HepG2 (cell line): ENCODE results near the gene GJC2. TPM values are rescaled to one million over a fixed set of nuclear protein-coding genes. Genes with fewer than 3 reads are reported as not detected.

ENCODE experiments used
- ATAC-seq: fragments of 200-7000 bp; cut with Tn5 transposase; 3 replicates; pipeline ENCODE4 v1.9.1; 2020; ENCODE audit warnings: mild to moderate bottlenecking, moderate library complexity
- BruUV-seq: library from RNA; stranded (reverse); fragments of 400-500 nt; replicated peaks from 2 replicates; lab custom pipeline; 2021; lab: Mats Ljungman, UMichigan
- CTCF ChIA-PET: fragments of 300-600 bp; formaldehyde crosslinking; extraction: SDS; loops from one replicate; lab custom pipeline; 2021; ENCODE audit warnings: low total read pairs, inconsistent platforms, low intra/inter-chr PET ratio; lab: Yijun Ruan, JAX
- POLR2A ChIA-PET: fragments of 350-600 bp; sonication (Branson Sonifier 250); formaldehyde crosslinking; loops from one replicate; lab custom pipeline; 2020; ENCODE audit warnings: antibody characterized with exemption, inconsistent platforms; lab: Yijun Ruan, JAX
- DNase-seq: peaks from one replicate; pipeline ENCODE4 v3.0.0-alpha.2; 2015; ENCODE audit warnings: low spot score
- FAIRE-seq: peaks from 3 replicates; lab custom pipeline; 2011; peaks lifted over from hg19 to GRCh38; lab: Jason Lieb, UNC
- H2AFZ ChIP-seq: one replicate; pipeline ENCODE4 v1.6.1; 2011; ENCODE audit warnings: low read length, inconsistent platforms
- H3K27ac ChIP-seq: fragments of 300-600 bp; 3 replicates; pipeline ENCODE4 v1.8.0; 2011; ENCODE audit warnings: mixed run types, mild to moderate bottlenecking, mixed read lengths, low read length, inconsistent platforms; ENCODE audit not compliant: insufficient read depth; ENCODE audit errors: extremely low read length
- H3K27me3 ChIP-seq, 2 experiments: fragments of 200-600 bp in 1 of 2; 2 replicates in 1 of 2; 3 replicates in 1 of 2; pipeline versions ENCODE4 v1.6.0 to v1.8.0; 2011; ENCODE audit warnings: low read length in 2 of 2, mild to moderate bottlenecking in 2 of 2, moderate library complexity in 2 of 2, inconsistent platforms in 1 of 2; ENCODE audit not compliant: insufficient read depth in 2 of 2, control insufficient read depth in 1 of 2
- H3K36me3 ChIP-seq, 2 experiments: fragments of 200-600 bp in 1 of 2; replicated peaks in 1 of 2; 2 replicates in 1 of 2; 3 replicates in 1 of 2; pipeline versions ENCODE4 v1.5.1 to v1.8.0; 2011; ENCODE audit warnings: low read length in 2 of 2, inconsistent platforms in 1 of 2; ENCODE audit not compliant: insufficient read depth in 2 of 2, control insufficient read depth in 1 of 2
- H3K4me1 ChIP-seq: 2 replicates; pipeline ENCODE4 v1.5.1; 2012; ENCODE audit warnings: low read length, inconsistent platforms; ENCODE audit not compliant: insufficient read depth
- H3K4me2 ChIP-seq: 2 replicates; pipeline ENCODE4 v1.6.0; 2011; ENCODE audit warnings: low read depth, low read length, inconsistent platforms
- H3K4me3 ChIP-seq, 3 experiments: fragments of 200-600 bp in 1 of 3; sonication (generic), shearing (Covaris generic) in 1 of 3; replicated peaks in 1 of 3; 2 replicates each; pipeline ENCODE4 v1.5.1; 2011 to 2016; ENCODE audit warnings: low read length in 3 of 3, inconsistent platforms in 2 of 3, low read depth in 2 of 3, mild to moderate bottlenecking in 2 of 3, control low read depth in 1 of 3, mixed read lengths in 1 of 3; ENCODE audit not compliant: insufficient read depth in 1 of 3
- H3K79me2 ChIP-seq: one replicate; pipeline ENCODE4 v1.6.1; 2011; ENCODE audit warnings: low read length, inconsistent platforms; ENCODE audit not compliant: insufficient read depth
- H3K9ac ChIP-seq: 2 replicates; pipeline ENCODE4 v1.6.0; 2011; ENCODE audit warnings: mild to moderate bottlenecking, low read depth, low read length, inconsistent platforms; ENCODE audit not compliant: insufficient read depth
- H3K9me3 ChIP-seq: 2 replicates; pipeline ENCODE4 v1.5.1; 2012; ENCODE audit warnings: mild to moderate bottlenecking, low read length
- H4K20me1 ChIP-seq: 2 replicates; pipeline ENCODE4 v1.6.0; 2011; ENCODE audit warnings: inconsistent platforms, mild to moderate bottlenecking, low read length, moderate library complexity; ENCODE audit not compliant: insufficient read depth
- FOXJ3 ChIP-seq: sonication (generic); formaldehyde crosslinking; IDR thresholded peaks from 2 replicates; pipeline ENCODE4 v1.4.0; 2020; ENCODE audit warnings: missing genetic modification reagents, mild to moderate bottlenecking, borderline replicate concordance
- KIAA2018 ChIP-seq: sonication (generic); formaldehyde crosslinking; IDR thresholded peaks from 2 replicates; pipeline ENCODE4 v1.5.0; 2020; ENCODE audit warnings: mild to moderate bottlenecking, missing genetic modification reagents, borderline replicate concordance
- RELA ChIP-seq: sonication (generic); formaldehyde crosslinking; IDR thresholded peaks from 2 replicates; pipeline ENCODE4 v1.4.0; 2020; ENCODE audit warnings: missing genetic modification reagents
- USF2 ChIP-seq, 2 experiments: sonication (generic) in 1 of 2; formaldehyde crosslinking in 1 of 2; IDR thresholded peaks; 2 replicates each; pipeline versions ENCODE4 v1.5.1 to v1.6.1; 2011 to 2020; ENCODE audit warnings: borderline replicate concordance in 1 of 2, low read depth in 1 of 2, low read length in 1 of 2, mild to moderate bottlenecking in 1 of 2, missing genetic modification reagents in 1 of 2, moderate library complexity in 1 of 2
- ZIK1 ChIP-seq: sonication (generic); formaldehyde crosslinking; IDR thresholded peaks from 2 replicates; pipeline ENCODE4 v1.5.0; 2020; ENCODE audit warnings: mild to moderate bottlenecking, low read depth, missing genetic modification reagents, borderline replicate concordance
- WGBS: methylation state at CpG from one replicate; pipeline ENCODE4 v1.1.6; 2017; ENCODE audit warnings: low lambda C conversion rate; 5-methylcytosine and 5-hydroxymethylcytosine counted together
- in situ Hi-C: cut with HindIII; loops from 2 replicates; pipeline ENCODE4 v1.10.0; 2017; ENCODE audit warnings: low pct_unique_long_range_greater_than_20kb; ENCODE audit not compliant: extremely low pct_ligation_motif_present
- intact Hi-C: fragments of 100-400 bp; cut with micrococcal nuclease; formaldehyde crosslinking; loops from one replicate; pipeline ENCODE4 v1.10.0; 2022; ENCODE audit not compliant: unreplicated experiment
- polyA plus RNA-seq, 8 experiments: library from polyadenylated mRNA; depleted of rRNA in 3 of 8; stranded (reverse) in 7 of 8; unstranded in 1 of 8; fragments of >200 nt; fragmentation: Illumina TruSeq in 4 of 8; extraction: Trizol in 4 of 8; gene quantifications; 2 replicates each; pipeline versions ENCODE4 v1.2.1 to v1.2.3, GENCODE V29; 2011 to 2016; ENCODE audit warnings: low read depth in 4 of 8, missing spikeins in 1 of 8, mixed read lengths in 1 of 8; ENCODE audit not compliant: insufficient read depth in 1 of 8
- total RNA-seq, 5 experiments: library from RNA; depleted of rRNA; stranded (reverse); fragments of >200 nt; fragmentation: Illumina TruSeq; extraction: Trizol; gene quantifications; 2 replicates each; pipeline ENCODE4 v1.2.3, GENCODE V29; 2016; ENCODE audit warnings: low read depth in 1 of 5

The GJC2 gene
- total and polyA plus RNA-seq, 2 of the 13 experiments (the other 11 are each of a cell fraction or from before 2014, with no cell fraction given) = 1.6 to 3.8 TPM

- TF ChIP-seq KIAA2018 (CRISPR knock-in tag) (no peak), ZIK1 (CRISPR knock-in tag) (no peak), FOXJ3 (CRISPR knock-in tag) (no peak), RELA (CRISPR knock-in tag) (no peak)
Measured at GRCh38 chr1:228161362-228161761, 11.6 kb downstream of the GJC2 start (continued).

GRCh38 chr1:228161866-228162265 lies 12.1 kb downstream of the GJC2 start:
- TF ChIP-seq USF2 (IDR thresholded peaks at IDR 0.05; ENCODE audit: low read depth, low read length) = no peak
- TF ChIP-seq USF2 (CRISPR knock-in tag; IDR thresholded peaks at IDR 0.05; ENCODE audit: borderline replicate concordance) = no peak
- TF ChIP-seq, all 625 proteins: peak for 0
- no peak for FAIRE-seq
- Histone ChIP-seq H3K9me3 (no peaks in the 10 kb centered on the region), H2AFZ (no peak overlapping the region), H3K79me2 (peaks cover 3% of the 10 kb centered on the region), H3K27me3 (no peaks in the 10 kb centered on the region; a peak in 1 of 5 replicates), H4K20me1 (no peaks in the 10 kb centered on the region), H3K36me3 (no peaks in the 10 kb centered on the region), H3K4me1 (peaks cover 59% of the 10 kb centered on the region), H3K4me3 (no peak overlapping the region), H3K4me2 (0 out of 2 replicates have a peak overlapping the region, but pooled peaks have one; percentile 21), H3K9ac (no peak overlapping the region), H3K27ac (no peak overlapping the region)
- ChIA-PET POLR2A (no interaction called here), CTCF (no interaction called here)
- no peak for DNase-seq
- intact Hi-C loops = no loop called here
- no peak for ATAC-seq
- WGBS = 70% methylated on average over 7 of the region's 9 CpGs
- in situ Hi-C loops = no loop called here
- no TSS peak for BruUV-seq
